IPS-18c (cell line): ENCODE measurements around the gene ALPK1.
"Not testable (repeated sequence)": the region's sequence is repeated elsewhere in the genome, so short reads cannot be mapped to it uniquely, and the experiment has no call there.

Experiments used
- H3K4me3 ChIP-seq: 2 replicates; pipeline ENCODE4 v1.7.0; 2013; ENCODE audit warnings: low read depth, mild to moderate bottlenecking, low read length, moderate library complexity; ENCODE audit not compliant: insufficient read depth
- H3K9me3 ChIP-seq: one replicate; pipeline ENCODE4 v1.6.1; 2013; ENCODE audit warnings: mild to moderate bottlenecking, low read length, moderate library complexity; ENCODE audit not compliant: control insufficient read depth, insufficient read depth

The ALPK1 gene

GRCh38 chr4:112403101-112403945, 106.2 kb downstream of the ALPK1 start:
- Histone ChIP-seq H3K9me3 (no peaks in the 10 kb centered on the region), H3K4me3 (peak overlapping the region; percentile 10)

GRCh38 chr4:112410364-112410763, 113.2 kb downstream of the ALPK1 start:
- H3K9me3 ChIP-seq = no peaks in the 10 kb centered on the region
- H3K4me3 ChIP-seq = no peak overlapping the region

DNA sequence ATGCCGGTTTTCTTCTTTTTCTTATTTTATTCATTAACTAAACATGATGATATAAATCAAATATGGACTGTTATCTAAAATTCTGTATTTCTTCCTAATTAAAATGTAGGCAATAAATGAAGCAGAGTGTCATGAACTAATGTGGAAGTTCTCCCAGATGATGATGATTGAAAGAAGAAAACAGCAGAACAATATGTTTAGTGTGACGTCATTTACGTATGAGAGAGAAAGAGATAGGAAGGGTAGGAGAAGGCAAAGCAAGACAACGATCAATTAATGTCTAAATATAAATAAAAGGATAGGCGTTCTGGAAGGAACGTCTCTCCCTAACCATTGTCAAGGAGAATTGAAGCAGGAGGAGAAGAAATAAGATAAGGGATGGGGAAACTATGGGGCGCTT, 113.6 kb downstream of the ALPK1 start:
- Histone ChIP-seq H3K4me3 (no peak overlapping the region), H3K9me3 (no peaks in the 10 kb centered on the region)

DNA sequence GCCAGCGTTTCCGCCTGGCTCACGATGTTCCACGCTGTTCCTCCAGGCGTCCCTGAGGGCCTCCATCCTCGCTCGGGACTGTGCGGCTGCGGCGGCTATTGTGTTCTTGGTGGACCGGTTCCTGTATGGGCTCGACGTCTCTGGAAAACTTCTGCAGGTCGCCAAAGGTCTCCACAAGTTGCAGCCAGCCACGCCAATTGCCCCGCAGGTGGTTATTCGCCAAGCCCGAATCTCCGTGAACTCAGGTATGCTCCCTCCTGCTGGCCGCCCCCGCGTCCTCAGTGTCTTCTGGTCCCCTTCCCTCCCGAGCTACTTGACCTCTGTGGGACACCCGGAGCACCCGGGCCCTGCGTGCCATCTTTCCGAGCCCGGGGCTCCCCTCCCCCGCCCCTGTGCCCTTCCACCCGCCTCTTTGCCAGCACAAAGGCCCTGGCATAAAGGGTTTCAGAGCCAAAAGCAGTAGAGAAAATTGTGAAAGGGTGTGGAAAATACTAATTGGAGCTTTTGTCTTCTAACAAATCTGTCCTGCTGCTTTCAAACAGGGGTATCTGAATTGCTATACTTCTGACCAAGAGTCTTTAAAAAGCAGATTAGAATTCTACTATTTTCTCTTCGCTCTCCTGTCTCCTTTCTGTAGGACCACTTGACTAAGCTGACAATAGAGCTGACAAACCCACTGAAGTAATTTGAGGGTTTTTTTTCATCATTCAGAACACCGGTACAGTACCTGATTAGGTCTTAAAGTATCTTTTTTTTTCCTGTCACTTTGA, 114.8 kb downstream of the ALPK1 start:
- peak overlapping the region; percentile 28; the same call in 1 of the 2 replicates for H3K4me3 ChIP-seq

GRCh38 chr4:112416464-112416863, 119.3 kb downstream of the ALPK1 start:
- Histone ChIP-seq H3K4me3 (no peak overlapping the region), H3K9me3 (no peaks in the 10 kb centered on the region)

More for the DNA sequence above, 114.8 kb downstream of the ALPK1 start:
- H3K9me3 ChIP-seq = no peaks in the 10 kb centered on the region

GRCh38 chr4:112418092-112418491, 120.9 kb downstream of the ALPK1 start:
- H3K4me3 ChIP-seq = no peak overlapping the region
- H3K9me3 ChIP-seq = no peaks in the 10 kb centered on the region

DNA sequence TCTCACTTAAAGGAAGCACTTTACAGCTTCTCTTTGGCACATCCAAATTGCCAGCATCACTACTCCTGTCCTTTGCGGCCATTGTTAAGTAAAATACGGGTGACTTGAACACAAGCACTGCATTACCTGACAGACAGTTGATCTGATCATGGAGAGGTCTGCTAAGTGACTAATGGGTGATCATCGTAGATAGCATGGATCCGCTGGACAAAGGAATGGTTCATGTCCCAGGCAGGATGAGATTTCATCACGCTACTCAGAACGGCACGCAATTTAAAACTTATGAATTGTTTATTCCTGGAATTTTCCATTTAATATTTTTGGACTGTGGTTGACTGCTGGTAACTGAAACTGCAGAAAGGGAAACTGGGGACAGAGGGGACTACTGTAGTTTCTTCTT, 124.7 kb downstream of the ALPK1 start:
- H3K9me3 ChIP-seq = no peaks in the 10 kb centered on the region
- H3K4me3 ChIP-seq = no peak overlapping the region

GRCh38 chr4:112422644-112423043, 125.5 kb downstream of the ALPK1 start:
- no peak overlapping the region for H3K4me3 ChIP-seq

DNA sequence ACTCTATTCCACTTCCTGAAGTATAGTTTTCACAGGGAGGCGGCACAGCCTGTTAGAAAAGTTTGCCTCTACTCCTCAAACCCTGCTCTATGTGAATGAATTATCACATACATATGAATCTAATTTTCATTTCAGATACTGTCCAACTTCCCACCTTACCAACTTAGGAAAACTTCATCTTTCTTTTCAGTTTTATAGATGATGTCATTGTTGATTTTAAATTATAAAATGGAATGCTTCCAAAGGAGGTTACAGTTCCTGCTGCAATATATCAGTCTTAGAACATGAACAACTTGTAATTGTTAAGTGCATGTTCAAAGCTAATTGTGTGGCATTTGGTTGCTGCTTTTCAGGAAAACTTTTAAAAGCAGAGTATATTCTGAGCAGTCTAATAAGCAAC, 126.4 kb downstream of the ALPK1 start:
- Histone ChIP-seq H3K4me3 (no peak overlapping the region), H3K9me3 (no peaks in the 10 kb centered on the region)

More at GRCh38 chr4:112422644-112423043, 125.5 kb downstream of the ALPK1 start:
- H3K9me3 ChIP-seq = no peaks in the 10 kb centered on the region

DNA sequence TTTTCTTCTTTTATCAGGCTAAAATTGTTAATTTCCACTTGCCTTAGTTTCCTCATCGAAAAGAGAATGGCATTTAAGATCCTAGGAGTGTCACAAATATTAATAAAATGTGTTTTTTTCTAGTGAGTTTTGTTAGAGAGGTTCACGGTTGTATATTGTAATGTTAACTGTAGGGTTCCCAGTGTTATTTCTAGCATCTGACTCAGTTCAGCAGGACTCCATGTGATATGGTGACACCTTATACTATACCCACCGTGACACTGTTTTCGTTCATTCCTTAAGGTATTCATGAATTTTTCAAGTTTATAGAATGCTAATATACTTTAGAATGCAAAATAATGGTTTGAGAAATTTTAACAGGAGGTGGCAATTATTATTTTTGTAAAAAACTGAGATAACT, 128.7 kb downstream of the ALPK1 start:
- Histone ChIP-seq H3K9me3 (no peaks in the 10 kb centered on the region), H3K4me3 (no peak overlapping the region)

- Histone ChIP-seq H3K4me3 (no peak overlapping the region), H3K9me3 (no peaks in the 10 kb centered on the region)
These were observed 129.2 kb downstream of the ALPK1 start for GRCh38 chr4:112426416-112426815.

- H3K4me3 ChIP-seq = no peak overlapping the region
- H3K9me3 ChIP-seq = no peaks in the 10 kb centered on the region
These were observed 134.0 kb downstream of the ALPK1 start for GRCh38 chr4:112431158-112431557.

GRCh38 chr4:112436987-112437386, 139.8 kb downstream of the ALPK1 start:
- no peaks in the 10 kb centered on the region for H3K9me3 ChIP-seq
- no peak overlapping the region for H3K4me3 ChIP-seq

GRCh38 chr4:112442226-112442625, 145.1 kb downstream of the ALPK1 start:
- H3K9me3 ChIP-seq, H3K4me3 ChIP-seq: not testable (repeated sequence)

GRCh38 chr4:112448306-112449132, 151.3 kb downstream of the ALPK1 start:
- no peaks in the 10 kb centered on the region for H3K9me3 ChIP-seq
- no peak overlapping the region for H3K4me3 ChIP-seq

DNA sequence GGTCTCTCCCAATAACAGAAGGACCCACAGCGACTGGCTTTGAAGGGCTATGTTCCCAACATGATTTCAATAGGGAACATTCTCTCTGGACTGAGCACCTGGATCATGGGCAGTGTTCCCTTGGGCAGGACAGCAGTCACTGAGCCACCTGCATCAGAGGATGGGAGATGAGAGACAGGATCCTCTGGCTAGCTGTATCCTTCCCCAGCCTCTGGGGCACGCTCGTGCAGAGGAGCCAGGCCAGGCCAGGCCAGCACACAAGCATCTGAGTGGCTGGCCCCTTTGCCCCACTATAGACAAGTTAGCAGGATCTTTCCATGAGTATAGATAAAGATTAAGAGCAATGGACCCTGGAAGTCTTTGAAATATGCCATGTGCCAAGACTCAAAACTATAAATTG, 152.5 kb downstream of the ALPK1 start:
- Histone ChIP-seq H3K9me3 (no peaks in the 10 kb centered on the region), H3K4me3 (no peak overlapping the region)

DNA sequence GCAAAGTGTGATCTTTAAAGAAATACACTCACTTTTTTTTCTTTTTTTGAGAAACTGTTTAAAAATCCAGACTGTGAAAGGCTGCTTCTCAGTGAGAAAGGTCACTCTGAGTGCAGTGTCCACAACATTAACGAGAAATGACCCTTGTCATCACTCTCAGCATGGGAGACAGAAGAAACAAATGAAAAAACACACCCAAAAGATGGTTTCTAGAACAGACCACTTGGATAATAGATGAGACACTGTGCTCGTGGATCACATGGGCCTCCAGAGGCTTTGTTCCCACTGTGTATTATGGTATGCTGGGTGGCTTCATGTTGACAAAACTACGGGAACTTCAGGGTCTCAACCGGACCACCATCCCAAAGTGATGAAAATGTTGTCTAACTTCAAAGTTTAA, 153.9 kb downstream of the ALPK1 start:
- no peak overlapping the region for H3K4me3 ChIP-seq
- H3K9me3 ChIP-seq = no peaks in the 10 kb centered on the region
